ENCODE data around the gene DCX. TPM values are rescaled to one million over a fixed set of nuclear protein-coding genes. Genes with fewer than 3 reads are reported as not detected.

DCX gene
- total RNA-seq, 2 donors from 2014 or later: under 0.01 TPM; not detected in 1

- TF ChIP-seq, protein P1, sequence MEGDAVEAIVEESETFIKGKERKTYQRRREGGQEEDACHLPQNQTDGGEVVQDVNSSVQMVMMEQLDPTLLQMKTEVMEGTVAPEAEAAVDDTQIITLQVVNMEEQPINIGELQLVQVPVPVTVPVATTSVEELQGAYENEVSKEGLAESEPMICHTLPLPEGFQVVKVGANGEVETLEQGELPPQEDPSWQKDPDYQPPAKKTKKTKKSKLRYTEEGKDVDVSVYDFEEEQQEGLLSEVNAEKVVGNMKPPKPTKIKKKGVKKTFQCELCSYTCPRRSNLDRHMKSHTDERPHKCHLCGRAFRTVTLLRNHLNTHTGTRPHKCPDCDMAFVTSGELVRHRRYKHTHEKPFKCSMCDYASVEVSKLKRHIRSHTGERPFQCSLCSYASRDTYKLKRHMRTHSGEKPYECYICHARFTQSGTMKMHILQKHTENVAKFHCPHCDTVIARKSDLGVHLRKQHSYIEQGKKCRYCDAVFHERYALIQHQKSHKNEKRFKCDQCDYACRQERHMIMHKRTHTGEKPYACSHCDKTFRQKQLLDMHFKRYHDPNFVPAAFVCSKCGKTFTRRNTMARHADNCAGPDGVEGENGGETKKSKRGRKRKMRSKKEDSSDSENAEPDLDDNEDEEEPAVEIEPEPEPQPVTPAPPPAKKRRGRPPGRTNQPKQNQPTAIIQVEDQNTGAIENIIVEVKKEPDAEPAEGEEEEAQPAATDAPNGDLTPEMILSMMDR (IDR thresholded peaks at IDR 0.05): no peak
- no peak for TF ChIP-seq POLR2A (IDR thresholded peaks at IDR 0.05)
- Histone ChIP-seq H3K4me3 (no peak overlapping the region), H3K36me3 (replicated peaks in 1 of 2; ENCODE audit: insufficient read depth in 1 of 2, low read depth in 2 of 2) (no peaks in the 10 kb centered on the region), H3K27ac (no peak overlapping the region), H3K4me1 (no peaks in the 10 kb centered on the region), H3K9me3 (no peaks in the 10 kb centered on the region), H3K27me3 (no peaks in the 10 kb centered on the region)
- intact Hi-C loops (cut with DNase I): no loop called here
- no peak for DNase-seq
- ATAC-seq: no peak
These were observed 82.6 kb downstream of the DCX start for GRCh38 chrX:111329370-111329769.

- no peaks in the 10 kb centered on the region for H3K27me3 ChIP-seq
- intact Hi-C loops (cut with DNase I): no loop called here
- no peak for ATAC-seq
- DNase-seq: no peak
- no peak for TF ChIP-seq POLR2A (IDR thresholded peaks at IDR 0.05)
- TF ChIP-seq, protein P1 (IDR thresholded peaks at IDR 0.05): no peak
- H3K4me1 ChIP-seq: no peaks in the 10 kb centered on the region
- no peak overlapping the region for H3K4me3 ChIP-seq
- no peaks in the 10 kb centered on the region for H3K36me3 ChIP-seq (replicated peaks in 1 of 2; ENCODE audit: insufficient read depth in 1 of 2, low read depth in 2 of 2)
- no peak overlapping the region for H3K27ac ChIP-seq
- no peaks in the 10 kb centered on the region for H3K9me3 ChIP-seq
These were observed 83.1 kb downstream of the DCX start for GRCh38 chrX:111328858-111329257.

GRCh38 chrX:111322231-111322855 is 89.6 kb downstream of the DCX start:
- no peak for ATAC-seq
- H3K36me3 ChIP-seq (replicated peaks in 1 of 2; ENCODE audit: insufficient read depth in 1 of 2, low read depth in 2 of 2): no peaks in the 10 kb centered on the region
- intact Hi-C loops (cut with DNase I): no loop called here
- TF ChIP-seq, protein P1 (IDR thresholded peaks at IDR 0.05): no peak
- TF ChIP-seq POLR2A (IDR thresholded peaks at IDR 0.05): no peak
- H3K9me3 ChIP-seq: no peaks in the 10 kb centered on the region
- H3K4me3 ChIP-seq: no peak overlapping the region
- 73 to 85% methylated on average over 1 of the region's 1 CpG for WGBS, 2 donors
- DNase-seq: no peak
- H3K27me3 ChIP-seq: no peaks in the 10 kb centered on the region
- no peaks in the 10 kb centered on the region for H3K4me1 ChIP-seq
- no peak overlapping the region for H3K27ac ChIP-seq

GRCh38 chrX:111319451-111319850 is 92.5 kb downstream of the DCX start:
- TF ChIP-seq, protein P1 (IDR thresholded peaks at IDR 0.05): no peak
- TF ChIP-seq POLR2A (IDR thresholded peaks at IDR 0.05): no peak
- 78 to 79% methylated on average over 4 of the region's 4 CpGs for WGBS, 2 donors
- Histone ChIP-seq H3K36me3 (replicated peaks in 1 of 2; ENCODE audit: insufficient read depth in 1 of 2, low read depth in 2 of 2) (no peaks in the 10 kb centered on the region), H3K27ac (no peak overlapping the region), H3K4me3 (no peak overlapping the region), H3K9me3 (no peaks in the 10 kb centered on the region), H3K4me1 (no peaks in the 10 kb centered on the region), H3K27me3 (no peaks in the 10 kb centered on the region)
- intact Hi-C loops (cut with DNase I): no loop called here
- ATAC-seq (no peak), DNase-seq (no peak)

- H3K27ac ChIP-seq: no peak overlapping the region
- no peak overlapping the region for H3K4me3 ChIP-seq
- DNase-seq (no peak), ATAC-seq (no peak)
- H3K36me3 ChIP-seq (replicated peaks in 1 of 2; ENCODE audit: insufficient read depth in 1 of 2, low read depth in 2 of 2): no peaks in the 10 kb centered on the region
- H3K4me1 ChIP-seq: no peaks in the 10 kb centered on the region
- no peaks in the 10 kb centered on the region for H3K9me3 ChIP-seq
- intact Hi-C loops (cut with DNase I): no loop called here
- TF ChIP-seq POLR2A (IDR thresholded peaks at IDR 0.05): no peak
- TF ChIP-seq, protein P1 (IDR thresholded peaks at IDR 0.05): no peak
- H3K27me3 ChIP-seq: no peaks in the 10 kb centered on the region
These were observed 93.1 kb downstream of the DCX start for GRCh38 chrX:111318901-111319300.

All from body of pancreas (tissue), 4 donors.